ENCODE results near the gene GSTK1.

The GSTK1 gene

GRCh38 chr7:143239813-143240212, 23.4 kb upstream of the GSTK1 start:
- TF ChIP-seq TSHZ2 (CRISPR knock-in tag; IDR thresholded peaks at IDR 0.05): no peak
- no peak for TF ChIP-seq GLIS3 (CRISPR knock-in tag; IDR thresholded peaks at IDR 0.05)
- TF ChIP-seq OSR1 (CRISPR knock-in tag; IDR thresholded peaks at IDR 0.05): no peak
- no peak for TF ChIP-seq SNAI2 (CRISPR knock-in tag; IDR thresholded peaks at IDR 0.05)
- TF ChIP-seq BACH2 (CRISPR knock-in tag; IDR thresholded peaks at IDR 0.05; ENCODE audit: borderline replicate concordance): no peak
- TF ChIP-seq ZFP30 (CRISPR knock-in tag; IDR thresholded peaks at IDR 0.05): no peak
- no peak for TF ChIP-seq CSDC2 (CRISPR knock-in tag; IDR thresholded peaks at IDR 0.05)
- no peak for TF ChIP-seq RARB (CRISPR knock-in tag; IDR thresholded peaks at IDR 0.05)
- TF ChIP-seq ZNF8 (CRISPR knock-in tag; IDR thresholded peaks at IDR 0.05): no peak
- ATAC-seq: no peak

GRCh38 chr7:143240291-143241168, 22.7 kb upstream of the GSTK1 start:
- peak; percentile 97 for ATAC-seq
- no peak for TF ChIP-seq CSRNP3 (CRISPR knock-in tag; IDR thresholded peaks at IDR 0.05)
- TF ChIP-seq ZNF8 (CRISPR knock-in tag; IDR thresholded peaks at IDR 0.05): no peak

- TF ChIP-seq GLIS3 (CRISPR knock-in tag; IDR thresholded peaks at IDR 0.05) (no peak), ESRRG (CRISPR knock-in tag; IDR thresholded peaks at IDR 0.05) (no peak), TCF4 (CRISPR knock-in tag; IDR thresholded peaks at IDR 0.05; ENCODE audit: borderline replicate concordance) (no peak), ZNF70 (CRISPR knock-in tag; IDR thresholded peaks at IDR 0.05) (no peak), BACH2 (CRISPR knock-in tag; IDR thresholded peaks at IDR 0.05; ENCODE audit: borderline replicate concordance) (no peak), TOX (CRISPR knock-in tag; IDR thresholded peaks at IDR 0.05; ENCODE audit: borderline replicate concordance) (no peak), ZNF565 (CRISPR knock-in tag; conservative IDR thresholded peaks at IDR 0.05; ENCODE audit: low read depth) (no peak), ARNTL (CRISPR knock-in tag; IDR thresholded peaks at IDR 0.05; ENCODE audit: borderline replicate concordance, low read depth) (no peak), ISL1 (CRISPR knock-in tag; IDR thresholded peaks at IDR 0.05) (no peak), ZNF8 (CRISPR knock-in tag; IDR thresholded peaks at IDR 0.05) (no peak), RARB (CRISPR knock-in tag; IDR thresholded peaks at IDR 0.05) (no peak), POU6F1 (CRISPR knock-in tag; IDR thresholded peaks at IDR 0.05; ENCODE audit: borderline replicate concordance, low read depth) (no peak), ZFP30 (CRISPR knock-in tag; IDR thresholded peaks at IDR 0.05) (no peak), CSDC2 (CRISPR knock-in tag; IDR thresholded peaks at IDR 0.05) (no peak)
- no peak for ATAC-seq
Observed at GRCh38 chr7:143242306-143242705, 20.9 kb upstream of the GSTK1 start.

GRCh38 chr7:143243111-143243510, 20.1 kb upstream of the GSTK1 start:
- TF ChIP-seq CSDC2 (CRISPR knock-in tag; IDR thresholded peaks at IDR 0.05): no peak
- no peak for TF ChIP-seq OSR1 (CRISPR knock-in tag; IDR thresholded peaks at IDR 0.05)
- no peak for TF ChIP-seq CSRNP3 (CRISPR knock-in tag; IDR thresholded peaks at IDR 0.05)
- TF ChIP-seq RARB (CRISPR knock-in tag; IDR thresholded peaks at IDR 0.05): no peak
- no peak for TF ChIP-seq ZNF8 (CRISPR knock-in tag; IDR thresholded peaks at IDR 0.05)
- ATAC-seq: no peak
